Panc1 (cell line): ENCODE measurements around the gene CTR9.

ENCODE experiments used
- POLR2AphosphoS5 ChIP-seq: IDR thresholded peaks from 2 replicates; pipeline ENCODE4 v1.6.1; 2012; ENCODE audit warnings: mild to moderate bottlenecking, low read depth, low read length, moderate library complexity
- TCF7L2 ChIP-seq: IDR thresholded peaks from 2 replicates; pipeline ENCODE4 v1.6.1; 2011; ENCODE audit warnings: mild to moderate bottlenecking, low read depth, low read length, inconsistent platforms
- TF ChIP-seq, protein P1 (sequence below): fragments of 450-650 bp; IDR thresholded peaks from 2 replicates; pipeline ENCODE4 v1.5.1; 2017; ENCODE audit warnings: mild to moderate bottlenecking

GRCh38 chr11:10771457-10771856 is 20.4 kb downstream of the CTR9 start:
- TF ChIP-seq, protein P1, sequence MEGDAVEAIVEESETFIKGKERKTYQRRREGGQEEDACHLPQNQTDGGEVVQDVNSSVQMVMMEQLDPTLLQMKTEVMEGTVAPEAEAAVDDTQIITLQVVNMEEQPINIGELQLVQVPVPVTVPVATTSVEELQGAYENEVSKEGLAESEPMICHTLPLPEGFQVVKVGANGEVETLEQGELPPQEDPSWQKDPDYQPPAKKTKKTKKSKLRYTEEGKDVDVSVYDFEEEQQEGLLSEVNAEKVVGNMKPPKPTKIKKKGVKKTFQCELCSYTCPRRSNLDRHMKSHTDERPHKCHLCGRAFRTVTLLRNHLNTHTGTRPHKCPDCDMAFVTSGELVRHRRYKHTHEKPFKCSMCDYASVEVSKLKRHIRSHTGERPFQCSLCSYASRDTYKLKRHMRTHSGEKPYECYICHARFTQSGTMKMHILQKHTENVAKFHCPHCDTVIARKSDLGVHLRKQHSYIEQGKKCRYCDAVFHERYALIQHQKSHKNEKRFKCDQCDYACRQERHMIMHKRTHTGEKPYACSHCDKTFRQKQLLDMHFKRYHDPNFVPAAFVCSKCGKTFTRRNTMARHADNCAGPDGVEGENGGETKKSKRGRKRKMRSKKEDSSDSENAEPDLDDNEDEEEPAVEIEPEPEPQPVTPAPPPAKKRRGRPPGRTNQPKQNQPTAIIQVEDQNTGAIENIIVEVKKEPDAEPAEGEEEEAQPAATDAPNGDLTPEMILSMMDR = no peak
- no peak for TF ChIP-seq POLR2AphosphoS5
- TF ChIP-seq TCF7L2 = no peak
